Measurements from ENCODE around the gene IL23A.
"Not testable (repeated sequence)": the region's sequence is repeated elsewhere in the genome, so short reads cannot be mapped to it uniquely, and the experiment has no call there.

GRCh38 chr12:56335527-56335926, 3.2 kb upstream of the IL23A start:
- not testable (repeated sequence) for TF ChIP-seq POLR2A, CTCF (IDR thresholded peaks at IDR 0.05)

All from thyroid gland (tissue), 4 donors.